ENCODE data around the gene DGCR8. TPM values are rescaled to one million over a fixed set of nuclear protein-coding genes. Genes with fewer than 3 reads are reported as not detected.

DGCR8 gene
- total RNA-seq, 3 donors from 2014 or later: 56.2 to 65.3 (median 60.9) TPM

DNA sequence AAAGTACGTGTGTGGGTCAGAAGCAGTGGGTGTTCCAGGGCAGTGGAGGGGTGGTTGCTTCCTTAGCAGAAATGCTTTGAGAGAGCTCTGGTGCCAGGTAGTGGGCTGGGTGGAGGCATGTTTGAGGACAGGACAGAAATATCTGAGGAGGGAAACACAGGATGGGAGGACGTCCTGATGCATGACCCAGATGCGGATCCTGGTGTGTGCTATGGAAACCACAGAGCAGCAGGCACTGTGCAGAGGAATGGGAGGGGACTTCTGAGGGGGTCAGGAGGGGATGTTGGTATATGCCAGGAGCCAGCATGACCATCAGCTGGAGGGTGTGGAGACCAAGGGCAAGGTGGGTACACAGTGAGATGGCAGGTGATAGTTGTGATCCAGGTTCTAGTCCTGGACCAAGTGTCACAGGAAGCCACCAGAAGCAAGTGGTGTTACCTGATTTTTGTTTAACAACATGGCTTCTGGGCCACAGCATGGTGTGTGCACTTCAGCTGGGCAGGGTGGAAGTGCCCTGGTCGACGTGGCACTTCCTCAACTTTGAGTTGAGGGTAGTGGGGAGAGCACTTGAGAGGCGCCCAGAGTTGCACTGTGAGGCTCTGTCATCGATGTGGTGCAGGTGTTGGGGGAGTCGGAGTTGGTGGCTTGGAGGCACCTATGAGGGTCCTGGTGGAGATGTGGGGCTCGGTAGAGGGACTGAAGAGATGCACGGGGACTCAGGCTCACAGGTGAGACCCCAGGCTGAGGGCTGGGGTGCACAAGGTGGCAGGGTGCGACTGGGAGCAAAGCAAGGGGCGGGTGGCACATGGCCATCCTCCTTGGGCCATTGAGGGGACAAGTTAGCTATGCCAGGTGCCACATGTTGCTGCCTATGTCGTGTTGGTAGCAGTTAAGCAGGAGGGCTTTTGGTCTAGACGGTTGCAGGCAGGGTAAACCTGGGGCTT lies 7.5 kb downstream of the DGCR8 start:
- H3K4me1 Mint-ChIP-seq (ENCODE audit: low read depth): peaks cover 58% of the 10 kb centered on the region

GRCh38 chr22:20088263-20088648 lies 8.2 kb downstream of the DGCR8 start:
- Mint-ChIP-seq H3K36me3 (ENCODE audit: insufficient read depth) (peaks cover 46% of the 10 kb centered on the region), H3K27me3 (ENCODE audit: low read depth) (no peaks in the 10 kb centered on the region), H3K9me3 (no peaks in the 10 kb centered on the region), H3K4me1 (ENCODE audit: low read depth) (peaks cover 51% of the 10 kb centered on the region), H3K4me3 (no peak overlapping the region)
- no peak for ATAC-seq
- no peak for DNase-seq

More for the DNA sequence above, 7.5 kb downstream of the DGCR8 start:
- Mint-ChIP-seq H3K27me3 (ENCODE audit: low read depth) (no peaks in the 10 kb centered on the region), H3K4me3 (no peak overlapping the region), H3K9me3 (no peaks in the 10 kb centered on the region), H3K36me3 (ENCODE audit: insufficient read depth) (peaks cover 48% of the 10 kb centered on the region)
- no peak for DNase-seq
- no peak for ATAC-seq

GRCh38 chr22:20089226-20089976 lies 9.4 kb downstream of the DGCR8 start:
- no peak overlapping the region for H3K4me3 Mint-ChIP-seq
- DNase-seq (no peak), ATAC-seq (no peak)
- H3K9me3 Mint-ChIP-seq: no peaks in the 10 kb centered on the region
- no peaks in the 10 kb centered on the region for H3K27me3 Mint-ChIP-seq (ENCODE audit: low read depth)
- peaks cover 39% of the 10 kb centered on the region for H3K4me1 Mint-ChIP-seq (ENCODE audit: low read depth)
- H3K36me3 Mint-ChIP-seq (ENCODE audit: insufficient read depth): peaks cover 49% of the 10 kb centered on the region

DNA sequence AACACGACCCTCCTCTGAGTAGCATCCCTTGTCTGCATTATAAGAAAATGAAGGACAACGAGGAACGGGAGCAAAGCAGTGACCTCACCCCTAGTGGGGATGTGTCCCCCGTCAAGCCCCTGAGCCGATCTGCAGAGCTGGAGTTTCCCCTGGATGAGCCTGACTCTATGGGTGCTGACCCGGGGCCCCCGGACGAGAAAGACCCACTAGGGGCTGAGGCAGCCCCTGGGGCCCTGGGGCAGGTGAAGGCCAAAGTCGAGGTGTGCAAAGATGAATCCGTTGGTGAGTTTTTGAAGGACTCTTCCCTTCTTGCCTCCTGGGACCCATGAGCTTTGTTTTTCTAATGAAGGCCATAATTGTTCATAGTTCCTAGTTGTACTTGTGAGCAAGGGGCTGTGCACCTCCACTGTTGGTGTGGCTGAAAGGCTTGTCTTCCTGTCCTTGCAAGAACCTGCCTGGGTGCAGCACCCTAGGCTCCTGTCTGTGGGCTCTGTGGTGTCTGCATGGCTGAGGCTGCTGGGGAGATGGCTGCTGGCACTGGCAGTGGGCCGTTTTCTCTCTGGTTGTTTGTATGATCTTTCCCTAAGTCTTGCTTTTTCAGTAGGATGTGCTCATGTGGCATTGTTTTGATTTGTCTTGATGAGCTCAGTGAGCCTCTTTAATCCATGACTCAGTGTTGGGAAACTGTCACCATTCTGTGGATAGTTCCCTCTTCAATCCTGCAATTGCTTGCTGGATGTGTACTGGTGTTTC lies 10.1 kb downstream of the DGCR8 start:
- peaks cover 53% of the 10 kb centered on the region for H3K36me3 Mint-ChIP-seq (ENCODE audit: insufficient read depth)
- no peak for DNase-seq
- H3K4me3 Mint-ChIP-seq: no peak overlapping the region
- H3K9me3 Mint-ChIP-seq: no peaks in the 10 kb centered on the region
- no peak for ATAC-seq
- no peaks in the 10 kb centered on the region for H3K27me3 Mint-ChIP-seq (ENCODE audit: low read depth)
- peaks cover 33% of the 10 kb centered on the region for H3K4me1 Mint-ChIP-seq (ENCODE audit: low read depth)

DNA sequence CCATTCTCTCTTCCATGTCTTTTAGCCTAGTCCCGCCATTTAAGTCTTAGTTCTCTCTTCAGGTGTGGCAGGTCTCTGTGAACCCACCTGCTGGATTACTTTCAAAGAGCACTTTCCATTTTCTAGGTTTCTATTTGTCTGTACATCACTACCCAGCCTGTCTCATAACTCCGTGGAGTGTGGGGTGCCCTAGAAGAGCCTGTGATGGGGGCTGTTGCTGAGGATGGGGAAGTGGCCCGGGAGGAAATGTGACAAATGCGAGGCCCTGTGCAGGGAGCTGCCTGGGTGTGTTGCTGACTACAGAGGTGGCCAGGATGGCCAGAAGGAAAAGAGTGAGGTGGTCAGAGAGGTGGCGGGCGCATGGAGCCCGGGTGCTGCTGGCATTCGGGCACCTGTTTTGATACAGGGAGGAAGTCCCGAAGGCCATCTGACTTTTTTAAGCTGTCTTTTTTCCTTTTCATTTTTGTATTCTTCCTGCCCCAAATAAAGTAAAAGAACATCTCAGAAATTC lies 10.7 kb downstream of the DGCR8 start:
- DNase-seq: no peak
- no peak overlapping the region for H3K4me3 Mint-ChIP-seq
- no peaks in the 10 kb centered on the region for H3K9me3 Mint-ChIP-seq
- H3K36me3 Mint-ChIP-seq (ENCODE audit: insufficient read depth): peaks cover 56% of the 10 kb centered on the region
- no peaks in the 10 kb centered on the region for H3K27me3 Mint-ChIP-seq (ENCODE audit: low read depth)
- ATAC-seq: no peak
- H3K4me1 Mint-ChIP-seq (ENCODE audit: low read depth): peaks cover 36% of the 10 kb centered on the region

DNA sequence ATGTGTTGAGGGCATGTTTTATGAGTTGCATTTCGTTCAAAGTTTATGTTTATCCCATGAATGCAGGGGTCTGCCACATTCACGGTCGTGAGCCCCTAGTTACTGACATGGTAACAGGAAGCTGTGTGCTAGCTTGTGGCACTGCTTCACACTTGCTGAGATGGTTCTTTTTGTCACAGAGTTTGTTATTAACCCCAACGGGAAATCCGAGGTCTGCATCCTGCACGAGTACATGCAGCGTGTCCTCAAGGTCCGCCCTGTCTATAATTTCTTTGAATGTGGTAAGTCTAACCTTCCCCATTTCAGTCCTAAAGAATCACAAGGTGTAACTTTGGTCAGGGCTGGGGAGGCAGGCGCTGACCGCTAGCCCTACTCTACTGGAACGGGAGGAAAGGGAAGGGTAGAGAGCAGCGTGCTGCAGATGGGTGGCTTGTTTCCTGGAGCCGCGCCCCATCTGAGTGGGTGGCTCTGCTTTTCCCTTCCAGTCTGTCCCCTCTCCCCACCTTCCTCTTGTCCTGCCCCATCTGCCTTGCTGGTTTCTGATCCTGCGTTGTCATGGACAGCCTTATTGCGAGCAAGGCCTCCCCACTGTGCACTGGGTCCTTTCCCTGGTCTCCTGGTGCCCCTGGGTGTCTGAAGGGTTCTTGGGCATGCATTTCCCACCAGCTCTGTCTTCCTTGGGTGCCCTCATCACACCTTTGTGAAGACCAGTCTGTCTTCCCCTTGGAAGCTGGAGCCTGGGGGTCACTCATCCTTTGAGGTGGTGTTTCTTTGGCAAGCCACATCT lies 11.8 kb downstream of the DGCR8 start:
- ATAC-seq (no peak), DNase-seq (no peak)
- Mint-ChIP-seq H3K4me3 (no peak overlapping the region), H3K9me3 (no peaks in the 10 kb centered on the region), H3K36me3 (ENCODE audit: insufficient read depth) (peaks cover 57% of the 10 kb centered on the region), H3K4me1 (ENCODE audit: low read depth) (peaks cover 41% of the 10 kb centered on the region), H3K27me3 (ENCODE audit: low read depth) (no peaks in the 10 kb centered on the region)

DNA sequence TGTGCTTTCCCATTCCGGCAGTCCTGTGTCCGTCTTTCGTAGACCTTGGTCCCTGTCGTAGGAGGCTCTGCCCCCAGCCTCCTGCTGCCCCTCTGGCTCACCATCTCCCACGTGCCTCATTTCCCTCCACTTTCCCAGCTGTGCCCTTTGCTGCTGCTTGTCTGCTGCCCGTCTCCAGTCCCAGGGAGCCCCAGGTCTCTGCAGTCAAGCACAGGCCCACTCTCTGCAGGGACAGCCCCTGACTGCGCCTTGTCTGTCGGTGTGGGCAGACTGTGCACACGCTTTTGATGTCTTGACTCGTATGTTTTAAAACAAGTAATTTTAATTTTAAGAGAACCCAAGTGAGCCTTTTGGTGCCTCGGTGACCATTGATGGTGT lies 12.4 kb downstream of the DGCR8 start:
- Mint-ChIP-seq H3K4me3 (no peak overlapping the region), H3K36me3 (ENCODE audit: insufficient read depth) (peaks cover 56% of the 10 kb centered on the region), H3K9me3 (no peaks in the 10 kb centered on the region), H3K27me3 (ENCODE audit: low read depth) (no peaks in the 10 kb centered on the region), H3K4me1 (ENCODE audit: low read depth) (peaks cover 39% of the 10 kb centered on the region)
- DNase-seq: no peak
- no peak for ATAC-seq

- Mint-ChIP-seq H3K36me3 (ENCODE audit: insufficient read depth) (peaks cover 57% of the 10 kb centered on the region), H3K27me3 (ENCODE audit: low read depth) (no peaks in the 10 kb centered on the region), H3K4me3 (no peak overlapping the region), H3K4me1 (ENCODE audit: low read depth) (peaks cover 41% of the 10 kb centered on the region), H3K9me3 (no peaks in the 10 kb centered on the region)
- DNase-seq (no peak), ATAC-seq (no peak)
Observed at GRCh38 chr22:20093418-20094196, 13.6 kb downstream of the DGCR8 start.

DNA sequence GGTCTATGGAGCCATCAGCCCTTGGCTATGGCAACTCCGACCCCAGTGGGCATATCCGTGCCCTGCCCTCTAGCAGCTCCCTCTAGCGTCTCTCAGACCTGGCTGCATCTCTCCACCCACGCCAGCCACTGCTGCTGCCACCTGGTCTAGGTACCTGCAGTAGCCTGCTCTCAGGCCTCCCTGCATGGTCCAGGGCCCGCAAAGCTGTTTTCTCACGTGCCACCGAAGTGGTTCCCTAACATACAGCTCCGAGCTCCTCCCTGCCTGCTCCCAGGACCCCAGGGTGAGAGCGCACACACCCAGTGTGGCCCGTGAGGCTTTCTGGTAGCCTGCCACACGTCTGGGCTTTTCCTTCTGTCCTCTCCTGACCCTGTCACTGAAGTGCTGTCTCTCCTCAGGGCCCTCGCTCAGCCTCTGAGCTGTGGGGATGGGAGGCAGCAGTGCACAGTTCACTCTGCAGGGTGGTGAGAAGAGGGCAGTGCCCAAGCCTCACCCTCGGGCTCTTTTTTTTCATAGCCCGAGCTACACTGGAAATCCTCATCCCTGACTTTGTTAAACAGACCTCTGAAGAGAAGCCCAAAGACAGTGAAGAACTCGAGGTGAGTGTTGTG lies 14.3 kb downstream of the DGCR8 start:
- Mint-ChIP-seq H3K9me3 (no peaks in the 10 kb centered on the region), H3K4me3 (no peak overlapping the region), H3K27me3 (ENCODE audit: low read depth) (no peaks in the 10 kb centered on the region), H3K36me3 (ENCODE audit: insufficient read depth) (peaks cover 59% of the 10 kb centered on the region), H3K4me1 (ENCODE audit: low read depth) (peaks cover 48% of the 10 kb centered on the region)
- ATAC-seq (no peak), DNase-seq (no peak)

DNA sequence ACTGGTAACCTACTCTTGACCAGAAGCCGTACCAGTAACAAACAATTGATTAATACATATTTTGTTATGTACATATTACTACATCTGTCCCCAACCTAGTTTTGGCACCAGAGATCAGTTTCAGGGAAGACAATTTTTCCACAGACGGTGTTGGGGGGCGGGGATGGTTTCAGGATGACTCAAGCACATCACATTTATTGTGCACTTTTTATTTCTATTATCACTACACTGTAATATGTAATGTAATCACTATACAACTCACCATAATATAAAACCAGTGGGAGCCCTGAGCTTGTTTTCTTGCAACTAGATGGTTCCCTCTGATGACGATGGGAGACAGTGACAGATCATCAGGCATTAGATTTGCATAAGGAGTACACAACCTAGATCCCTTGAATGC lies 15.5 kb downstream of the DGCR8 start:
- peaks cover 51% of the 10 kb centered on the region for H3K36me3 Mint-ChIP-seq (ENCODE audit: insufficient read depth)
- ATAC-seq: peak; percentile 19 to 23
- DNase-seq: no peak
- peaks cover 57% of the 10 kb centered on the region for H3K4me1 Mint-ChIP-seq (ENCODE audit: low read depth)
- H3K27me3 Mint-ChIP-seq (ENCODE audit: low read depth): no peaks in the 10 kb centered on the region
- no peaks in the 10 kb centered on the region for H3K9me3 Mint-ChIP-seq
- no peak overlapping the region for H3K4me3 Mint-ChIP-seq

DNA sequence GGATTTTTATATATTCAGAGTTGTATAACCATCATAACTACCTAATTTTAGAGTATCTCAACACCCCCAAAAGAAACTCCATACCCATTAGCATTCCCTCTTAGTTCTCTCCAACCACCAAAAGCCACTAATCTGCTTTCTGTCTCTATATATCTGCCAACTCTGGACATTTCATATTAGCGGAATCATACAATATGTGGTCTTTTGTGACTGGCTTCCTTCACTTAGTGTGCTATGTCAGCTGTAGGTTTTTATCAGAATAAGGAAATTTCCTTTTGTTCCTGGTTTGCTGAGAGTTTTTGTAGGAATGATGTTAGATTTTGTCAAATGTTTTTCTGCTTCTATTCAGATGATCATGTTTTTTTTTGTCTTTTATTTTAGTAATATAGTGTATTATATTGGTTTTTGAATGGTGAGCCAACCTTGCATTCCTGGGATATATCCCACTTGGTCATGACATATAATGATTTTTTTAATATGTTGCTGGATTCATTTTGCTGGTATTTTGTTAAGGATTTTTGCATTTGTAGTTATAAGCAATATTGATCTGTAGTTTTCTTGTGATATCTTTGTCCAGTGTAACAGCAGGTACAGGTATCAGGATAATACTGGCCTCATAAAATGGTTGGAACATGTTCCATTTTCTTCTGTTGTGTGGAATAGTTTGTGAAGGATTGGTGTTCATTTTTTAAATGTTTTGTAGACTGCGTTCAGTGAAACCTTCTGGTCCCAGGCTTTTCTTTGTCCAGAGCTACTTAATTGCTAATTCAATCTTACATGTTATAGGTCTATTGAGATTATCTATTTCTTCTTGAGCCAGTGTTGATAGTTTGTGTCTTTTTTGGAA lies 16.8 kb downstream of the DGCR8 start:
- ATAC-seq: no peak
- Mint-ChIP-seq H3K36me3 (ENCODE audit: insufficient read depth) (peaks cover 44% of the 10 kb centered on the region), H3K27me3 (ENCODE audit: low read depth) (no peaks in the 10 kb centered on the region), H3K9me3 (no peaks in the 10 kb centered on the region), H3K4me3 (no peak overlapping the region), H3K4me1 (ENCODE audit: low read depth) (peaks cover 59% of the 10 kb centered on the region)
- no peak for DNase-seq

- H3K9me3 Mint-ChIP-seq: no peaks in the 10 kb centered on the region
- H3K4me3 Mint-ChIP-seq: no peak overlapping the region
- H3K36me3 Mint-ChIP-seq (ENCODE audit: insufficient read depth): peaks cover 40% of the 10 kb centered on the region
- no peak for DNase-seq
- ATAC-seq: no peak
- H3K27me3 Mint-ChIP-seq (ENCODE audit: low read depth): no peaks in the 10 kb centered on the region
- H3K4me1 Mint-ChIP-seq (ENCODE audit: low read depth): peaks cover 58% of the 10 kb centered on the region
Observed at GRCh38 chr22:20099099-20099711, 19.2 kb downstream of the DGCR8 start.
